NCI-H2196 treated with DMSO at 0.1 percent for 48 hours (cell line): ENCODE measurements around the gene SLC2A10.

ENCODE experiments used
- DNase-seq: peaks from one replicate; lab custom pipeline; 2025; ENCODE audit not compliant: unreplicated experiment; lab: John Stamatoyannopoulos, UW

The SLC2A10 gene

DNA sequence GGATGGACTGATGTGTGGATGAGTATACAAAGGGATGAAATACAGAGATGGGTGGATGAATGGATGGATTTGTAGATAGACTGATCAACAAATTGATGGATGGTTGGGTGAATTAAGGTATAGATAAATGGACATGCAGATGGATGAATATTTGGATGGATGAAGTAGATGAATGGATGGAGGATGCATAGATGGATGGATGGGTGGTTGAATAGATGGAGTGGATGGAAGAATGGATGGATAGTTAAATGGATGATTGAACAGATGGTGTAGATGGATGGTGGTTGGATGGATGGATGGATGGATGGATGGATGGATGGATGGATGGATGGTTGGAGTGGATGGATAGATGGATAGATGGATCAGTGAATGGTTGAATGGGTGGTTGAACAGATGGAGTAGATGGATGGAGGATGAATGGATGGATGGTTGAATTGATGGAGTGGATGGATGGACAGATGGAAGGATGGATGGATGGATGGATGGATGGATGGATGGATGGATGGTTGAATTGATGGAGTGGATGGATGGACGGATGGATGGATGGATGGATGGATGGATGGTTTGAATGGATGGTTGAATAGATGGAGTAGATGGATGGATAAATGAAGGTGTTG, 15.0 kb downstream of the SLC2A10 start:
- DNase-seq, result no peak

- no peak for DNase-seq
Measured at GRCh38 chr20:46725186-46726165, 16.0 kb downstream of the SLC2A10 start.

GRCh38 chr20:46731770-46732169, 22.3 kb downstream of the SLC2A10 start:
- no peak for DNase-seq

DNA sequence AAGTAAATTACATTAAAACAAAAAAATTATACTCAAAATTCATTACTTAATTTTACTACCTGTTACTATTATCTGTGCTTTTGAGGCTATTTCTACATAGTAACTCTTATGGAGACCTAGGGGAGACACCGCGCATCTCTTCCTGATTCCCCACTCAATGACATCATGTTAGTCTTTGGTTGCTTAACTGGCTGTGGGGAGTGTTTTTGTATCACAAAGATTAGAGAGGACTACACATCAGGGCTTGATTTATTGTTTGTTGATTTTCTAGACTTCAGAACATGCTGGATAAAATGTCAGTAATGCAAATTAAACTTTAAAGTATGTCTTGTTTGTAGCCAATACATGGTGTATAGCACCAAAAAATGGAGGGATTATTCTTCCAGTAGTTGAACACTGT, 26.0 kb downstream of the SLC2A10 start:
- no peak for DNase-seq

DNA sequence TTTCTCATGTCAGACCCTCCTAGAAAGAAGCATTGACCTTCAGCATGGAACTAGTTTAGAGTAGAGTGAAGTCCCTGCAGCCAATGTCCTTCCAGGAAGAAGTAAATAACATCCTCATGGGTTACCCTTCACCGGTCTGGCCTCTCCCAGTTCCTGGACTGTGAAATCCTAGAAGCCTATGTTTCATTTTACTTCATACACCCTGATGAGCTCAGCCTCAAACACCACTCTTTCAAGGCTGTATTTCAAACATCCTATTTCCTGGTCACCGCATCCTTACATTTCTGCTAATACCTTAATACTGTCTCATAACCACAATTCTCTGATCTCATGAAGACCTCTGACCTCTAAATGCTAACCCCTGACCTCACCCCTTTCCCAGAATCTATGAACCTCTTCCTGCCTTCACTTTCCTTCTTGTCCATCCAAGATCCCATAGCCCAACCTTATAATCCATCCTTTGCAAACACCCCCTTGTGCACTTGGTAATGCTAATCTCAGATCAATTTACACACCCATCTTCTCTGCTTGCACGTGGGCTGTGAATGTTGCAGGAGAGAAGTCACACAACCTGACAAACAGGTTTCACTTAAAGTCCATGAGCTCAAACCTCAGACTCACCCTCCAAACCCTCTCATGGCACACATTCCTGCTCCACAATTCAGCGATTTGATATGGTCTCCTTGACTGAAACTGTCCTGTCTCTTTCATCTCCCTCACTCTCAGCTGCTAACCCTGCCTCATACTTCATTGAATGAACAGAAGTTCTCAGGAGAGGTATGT, 30.2 kb downstream of the SLC2A10 start:
- DNase-seq, result peak; percentile 55

- no peak for DNase-seq
Measured at GRCh38 chr20:46740214-46740609, 30.8 kb downstream of the SLC2A10 start.

GRCh38 chr20:46741924-46742668, 32.6 kb downstream of the SLC2A10 start:
- DNase-seq, result no peak

DNA sequence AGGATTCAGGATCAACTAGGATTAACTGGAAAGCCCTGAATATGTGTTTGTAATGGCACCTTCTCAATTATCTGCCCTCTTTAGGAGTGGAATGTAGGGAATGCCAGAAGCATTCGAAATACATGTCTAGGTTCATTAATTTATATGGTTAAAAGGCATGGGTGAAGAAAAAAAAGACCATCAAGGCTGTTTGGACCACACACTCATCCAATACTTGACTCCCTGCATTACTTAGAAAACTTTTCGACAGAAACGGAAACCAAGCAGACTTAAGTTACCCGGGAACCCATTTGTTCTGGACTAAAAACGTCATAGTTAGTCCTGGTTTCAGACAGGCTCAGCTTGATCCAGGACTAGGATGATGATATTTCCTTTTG, 33.2 kb downstream of the SLC2A10 start:
- DNase-seq, result no peak

DNA sequence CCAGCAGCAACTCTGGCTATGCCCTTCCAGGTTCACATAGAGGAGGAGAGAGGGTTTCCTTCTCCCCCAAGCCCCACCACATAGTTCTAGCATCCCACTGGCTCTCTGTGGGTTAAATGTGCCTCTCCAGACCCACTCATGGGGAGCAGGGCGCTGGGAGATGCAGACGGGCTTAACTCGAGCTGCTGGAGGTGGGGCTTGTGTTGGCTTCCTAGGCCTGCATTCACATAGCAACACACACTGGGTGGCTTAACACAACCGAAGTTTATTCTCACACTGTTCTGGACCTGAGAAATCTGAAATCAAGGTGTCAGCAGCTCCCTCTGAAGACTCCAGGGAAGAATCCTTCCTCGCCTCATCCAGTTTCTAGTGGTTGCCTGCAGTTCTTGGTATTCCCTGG, 33.6 kb downstream of the SLC2A10 start:
- DNase-seq, result no peak

GRCh38 chr20:46746956-46747526, 37.6 kb downstream of the SLC2A10 start:
- no peak for DNase-seq

DNA sequence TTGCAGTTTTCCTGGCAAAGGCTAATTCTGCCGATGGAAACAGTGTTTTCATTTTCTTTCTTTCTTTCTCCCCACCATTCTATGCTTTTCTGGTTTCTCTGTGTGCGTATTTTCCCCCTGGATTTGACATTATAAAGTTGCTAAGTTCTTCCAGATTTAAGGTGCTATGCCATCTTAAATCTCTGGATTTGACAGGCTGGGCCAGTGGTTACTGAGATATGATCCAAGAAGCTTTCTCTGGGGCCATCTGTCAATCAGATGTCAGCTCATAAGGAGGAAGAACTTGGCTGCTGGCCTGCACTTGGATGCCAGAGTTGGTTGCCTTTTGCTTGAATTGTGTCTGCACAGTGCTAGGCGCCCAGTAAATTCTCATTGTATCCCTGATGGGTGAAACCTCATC, 39.7 kb downstream of the SLC2A10 start:
- no peak for DNase-seq

DNA sequence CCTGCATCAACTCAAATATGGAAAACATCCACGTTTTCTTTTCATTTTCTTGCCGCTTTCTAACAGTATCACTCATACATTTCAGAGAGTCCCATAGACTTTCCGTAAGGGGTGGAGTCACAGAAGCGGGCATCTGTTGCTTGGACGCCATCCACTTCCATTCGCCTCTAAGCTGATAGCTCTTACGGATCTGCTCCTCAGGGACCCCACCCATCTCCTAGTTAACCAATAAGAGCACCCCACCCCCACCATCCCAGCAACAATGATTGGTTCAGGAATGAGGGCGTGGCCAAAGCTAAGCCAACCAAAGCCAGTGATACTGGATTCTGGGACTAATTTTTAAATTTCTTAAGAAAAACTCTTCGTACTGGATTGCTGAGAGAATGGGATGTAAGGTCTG, 42.4 kb downstream of the SLC2A10 start:
- DNase-seq, result no peak

DNA sequence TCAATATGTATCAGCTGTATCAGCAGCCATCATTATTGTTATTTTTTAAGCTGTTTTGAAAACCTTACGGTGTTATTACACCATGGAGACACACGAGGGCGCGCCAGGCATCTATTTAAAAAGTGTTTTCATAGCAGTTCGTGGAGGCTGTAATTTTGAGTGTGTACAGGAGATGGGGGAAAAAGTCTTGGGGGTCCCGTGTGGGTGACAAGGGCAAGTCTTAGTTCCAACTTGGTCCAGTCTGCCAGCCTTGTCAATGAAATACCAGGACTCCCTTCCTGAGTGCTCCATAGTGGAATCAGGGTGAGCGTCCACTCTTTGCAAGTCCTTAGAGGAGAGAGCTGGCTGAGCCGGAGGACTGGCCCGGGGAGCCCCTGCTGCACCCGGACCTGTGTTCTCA, 43.3 kb downstream of the SLC2A10 start:
- DNase-seq, result peak; percentile 51

DNA sequence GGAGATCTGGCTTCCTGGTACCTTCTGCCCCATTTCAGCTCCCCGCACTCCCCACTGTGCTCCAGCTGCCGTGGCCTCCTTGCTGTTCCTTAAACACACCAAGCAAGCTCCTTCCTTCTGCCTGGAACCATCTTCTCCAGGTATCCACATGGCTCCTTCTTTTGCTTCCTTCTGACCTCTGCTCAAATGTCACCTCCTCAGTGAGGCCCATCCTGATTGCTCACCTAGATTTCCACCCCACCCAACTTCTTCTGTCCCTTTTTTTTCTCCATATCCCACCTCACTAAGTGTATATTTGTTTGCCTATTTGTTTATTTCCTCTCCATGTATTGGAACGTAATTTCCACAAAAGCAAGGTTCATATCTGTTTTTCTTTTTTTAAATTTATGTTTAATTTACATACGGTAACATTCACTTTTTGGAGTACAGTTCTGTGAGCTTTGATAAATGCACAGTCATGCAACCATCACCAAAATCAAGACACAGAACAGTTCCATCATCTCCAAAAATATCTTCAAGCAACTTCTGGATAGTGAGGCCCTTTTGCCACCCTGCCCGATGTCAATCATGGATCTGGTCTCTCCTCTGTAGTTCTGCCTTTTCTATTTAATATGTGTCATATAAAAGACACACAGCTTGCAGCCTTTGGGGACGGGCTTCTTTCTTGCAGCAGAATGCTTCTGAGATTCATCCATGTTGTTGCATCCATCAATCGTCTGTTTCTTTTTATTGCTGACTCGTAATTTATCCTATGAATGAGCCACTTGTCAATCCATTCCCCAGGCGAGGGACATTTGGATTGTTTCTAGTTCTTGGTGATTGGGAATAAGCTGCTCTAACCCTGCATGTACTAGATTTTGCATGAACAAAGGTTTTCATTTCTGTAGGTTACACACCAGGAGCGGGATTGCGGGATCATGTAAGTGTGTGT, 46.3 kb downstream of the SLC2A10 start:
- DNase-seq, result no peak

- DNase-seq, result no peak
Measured at GRCh38 chr20:46756419-46756818, 47.0 kb downstream of the SLC2A10 start.

DNA sequence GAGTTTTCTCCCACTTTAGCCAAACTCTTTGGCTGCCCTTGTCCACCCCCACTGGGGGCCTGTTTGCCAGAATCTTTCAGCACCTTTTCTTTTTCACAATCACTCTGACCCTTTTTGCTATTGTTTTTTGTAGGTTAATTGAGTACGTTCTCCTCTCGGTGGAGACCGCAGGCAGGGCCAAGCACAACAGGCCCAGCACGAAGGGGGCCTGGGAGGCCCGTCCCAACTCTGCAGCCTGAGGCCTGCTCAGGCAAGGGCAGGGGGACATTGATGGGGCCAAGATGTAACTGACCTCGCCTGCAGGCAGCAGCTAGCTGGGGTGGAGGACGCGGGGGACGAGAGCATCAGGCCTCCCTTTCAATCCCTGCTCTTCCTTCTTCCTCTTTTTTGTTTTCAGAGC, 47.7 kb downstream of the SLC2A10 start:
- no peak for DNase-seq

GRCh38 chr20:46757754-46758678, 48.6 kb downstream of the SLC2A10 start:
- peak; percentile 39 for DNase-seq

GRCh38 chr20:46758929-46759669, 49.6 kb downstream of the SLC2A10 start:
- DNase-seq, result no peak
